SK-N-MC (cell line): ENCODE data around the gene CAVIN2.

Experiments
- EZH2 ChIP-seq: fragments of 200-600 bp; sonication (generic); IDR thresholded peaks from one replicate; pipeline ENCODE4 v1.6.1; 2017; ENCODE audit warnings: antibody characterized with exemption
- POLR2AphosphoS5 ChIP-seq: IDR thresholded peaks from 2 replicates; pipeline ENCODE4 v1.6.1; 2012; ENCODE audit warnings: mild to moderate bottlenecking, low read depth, low read length, borderline replicate concordance

GRCh38 chr2:191856111-191856876 lies 9.4 kb upstream of the CAVIN2 start:
- no peak for TF ChIP-seq EZH2
- no peak for TF ChIP-seq POLR2AphosphoS5
